Measurements from ENCODE around the gene CNP. TPM values are rescaled to one million over a fixed set of nuclear protein-coding genes. Genes with fewer than 3 reads are reported as not detected.

The CNP gene
- 10 to 100 TPM; 30.1 to 42.7 (median 33.0) TPM for total RNA-seq
- long read RNA-seq, full-length matches to known transcripts, result 3 of 6 reads
- long read RNA-seq, partial matches to known transcripts, result 0 of 6 reads
- long read RNA-seq, other reads (novel, unspliced or antisense), result 3 of 6 reads

GRCh38 chr17:41966463-41967140, at the start of gene CNP:
CNP (plus strand) TSS chr17:41966795; CDS start chr17:41966885, 90 bp downstream.
- H3K9me3 ChIP-seq, result no peaks in the 10 kb centered on the region
- TF ChIP-seq CTCF (IDR thresholded peaks at IDR 0.05) (no peak), POLR2A (IDR thresholded peaks at IDR 0.05) (peak; percentile 91)
- no peaks in the 10 kb centered on the region for H3K27me3 ChIP-seq
- ATAC-seq (peak; percentile 86 to 90 (median 88)), DNase-seq (peak; percentile 94)
- H3K27ac ChIP-seq, result peak within 1 kb of the TSS; percentile 74 to 88 (median 81)
- peak within 1 kb of the TSS; percentile 75 to 95 (median 78) for H3K4me3 ChIP-seq
- H3K4me1 ChIP-seq, result peaks cover 0 to 14% (median 3%) of the 10 kb centered on the region in 4 donors
- intact Hi-C loops (cut with DNase I), result loop anchor here (10.0 kb wide), 1 partner anchor 58 kb away; the partner anchor contains the start of gene NKIRAS2 (in 2 of the 2)
- 0% methylated on average over 5 of the region's 71 CpGs for WGBS (ENCODE audit: insufficient coverage, low coverage, low lambda C conversion rate, missing lambda C conversion rate)
- H3K36me3 ChIP-seq, result peaks cover 0 to 5% (median 3%) of the 10 kb centered on the region in 4 donors

GRCh38 chr17:41917192-41917591, 49.4 kb upstream of the CNP start:
- no peaks in the 10 kb centered on the region for H3K9me3 ChIP-seq
- no peak for TF ChIP-seq POLR2A (IDR thresholded peaks at IDR 0.05)
- no peak for TF ChIP-seq CTCF (IDR thresholded peaks at IDR 0.05)
- peaks cover 0 to 38% (median 17%) of the 10 kb centered on the region in 4 donors for H3K4me1 ChIP-seq
- 9% methylated on average over 4 of the region's 4 CpGs for WGBS (ENCODE audit: insufficient coverage, low coverage, low lambda C conversion rate, missing lambda C conversion rate)
- H3K36me3 ChIP-seq, result peaks cover 0 to 15% (median 2%) of the 10 kb centered on the region in 4 donors
- peak overlapping the region; percentile 84 to 98 (median 94) for H3K4me3 ChIP-seq
- DNase-seq (no peak), ATAC-seq (peak in 2 of 4 donors; percentile 0 to 8)
- intact Hi-C loops (cut with DNase I), result no loop called here
- H3K27me3 ChIP-seq, result no peaks in the 10 kb centered on the region
- H3K27ac ChIP-seq, result peak overlapping the region; percentile 56 to 87 (median 86)

GRCh38 chr17:41917679-41918313, 48.8 kb upstream of the CNP start:
- DNase-seq (peak; percentile 74 to 80 (median 78)), ATAC-seq (peak in 2 of 4 donors; percentile 3 to 4)
- Histone ChIP-seq H3K4me1 (peaks cover 0 to 38% (median 17%) of the 10 kb centered on the region in 4 donors), H3K27ac (peak overlapping the region; percentile 56 to 87 (median 86)), H3K4me3 (peak overlapping the region; percentile 84 to 98 (median 94)), H3K27me3 (no peaks in the 10 kb centered on the region), H3K36me3 (peaks cover 0 to 9% (median 0%) of the 10 kb centered on the region in 4 donors), H3K9me3 (no peaks in the 10 kb centered on the region)
- intact Hi-C loops (cut with DNase I), result no loop called here
- 13% methylated on average over 10 of the region's 26 CpGs for WGBS (ENCODE audit: insufficient coverage, low coverage, low lambda C conversion rate, missing lambda C conversion rate)
- TF ChIP-seq POLR2A (IDR thresholded peaks at IDR 0.05), result no peak
- no peak for TF ChIP-seq CTCF (IDR thresholded peaks at IDR 0.05)

GRCh38 chr17:41918314-41919164, 48.1 kb upstream of the CNP start, which contains the start of gene ACLY:
ACLY (minus strand) TSS chr17:41918951; CDS start chr17:41913873, 5,078 bp downstream.
- H3K4me1 ChIP-seq, result peaks cover 0 to 37% (median 16%) of the 10 kb centered on the region in 4 donors
- WGBS (ENCODE audit: insufficient coverage, low coverage, low lambda C conversion rate, missing lambda C conversion rate), result 2% methylated on average over 19 of the region's 80 CpGs
- ATAC-seq, result peak; percentile 87 to 95 (median 90)

More at GRCh38 chr17:41918314-41919164, 48.1 kb upstream of the CNP start, which contains the start of gene ACLY:
- peaks cover 0 to 1% (median 0%) of the 10 kb centered on the region in 4 donors for H3K36me3 ChIP-seq
- H3K27ac ChIP-seq, result peak within 1 kb of the TSS; percentile 68 to 87 (median 86)
- peak within 1 kb of the TSS; percentile 84 to 98 (median 94) for H3K4me3 ChIP-seq
- TF ChIP-seq POLR2A (IDR thresholded peaks at IDR 0.05) (peak; percentile 90), CTCF (IDR thresholded peaks at IDR 0.05) (no peak)
- intact Hi-C loops (cut with DNase I), result no loop called here
- H3K9me3 ChIP-seq, result no peaks in the 10 kb centered on the region
- DNase-seq, result peak; percentile 98
- H3K27me3 ChIP-seq, result no peaks in the 10 kb centered on the region
